ACC112 (cell line): ENCODE measurements around the gene DNAJC5.
A peak's percentile ranks its signal among the peaks of the same experiment; 100 is the strongest.
"Not testable (repeated sequence)": the region's sequence is repeated elsewhere in the genome, so short reads cannot be mapped to it uniquely, and the experiment has no call there.

ENCODE experiments used
- H2AFZ ChIP-seq: fragments of 200-600 bp; sonication (generic); one replicate; pipeline ENCODE4 v1.6.0; 2017; ENCODE audit warnings: antibody characterized with exemption, low read length; ENCODE audit not compliant: unreplicated experiment
- H3K27ac ChIP-seq: fragments of 200-600 bp; sonication (generic); 2 replicates; pipeline ENCODE4 v1.5.1; 2014; ENCODE audit warnings: low read depth, mild to moderate bottlenecking, antibody characterized with exemption, low read length, moderate library complexity
- H3K27me3 ChIP-seq: fragments of 200-600 bp; sonication (generic); 2 replicates; pipeline ENCODE4 v1.6.1; 2014; ENCODE audit warnings: mild to moderate bottlenecking, antibody characterized with exemption, low read length, moderate library complexity, mixed read lengths; ENCODE audit not compliant: insufficient read depth
- H3K36me3 ChIP-seq: fragments of 200-600 bp; sonication (generic); 2 replicates; pipeline ENCODE4 v1.6.1; 2016; ENCODE audit warnings: mild to moderate bottlenecking, antibody characterized with exemption, low read length, moderate library complexity, mixed read lengths; ENCODE audit not compliant: insufficient read depth
- H3K4me1 ChIP-seq: fragments of 200-600 bp; sonication (generic); one replicate; pipeline ENCODE4 v1.6.1; 2016; ENCODE audit warnings: low read length, mixed read lengths; ENCODE audit not compliant: insufficient read depth, unreplicated experiment, control insufficient read depth
- H3K4me3 ChIP-seq: fragments of 200-600 bp; sonication (generic); 2 replicates; pipeline ENCODE4 v1.5.1; 2014; ENCODE audit warnings: mild to moderate bottlenecking, low read depth, low read length
- H3K79me2 ChIP-seq: fragments of 200-600 bp; sonication (generic); one replicate; pipeline ENCODE4 v1.6.0; 2016; ENCODE audit warnings: low read length; ENCODE audit not compliant: control insufficient read depth, unreplicated experiment, insufficient read depth

Gene DNAJC5

GRCh38 chr20:63972312-63973159 lies 77.6 kb downstream of the DNAJC5 start:
- no peak overlapping the region for H3K4me3 ChIP-seq
- H3K27ac ChIP-seq: no peak overlapping the region
- H3K36me3 ChIP-seq: no peaks in the 10 kb centered on the region
- no peaks in the 10 kb centered on the region for H3K27me3 ChIP-seq
- no peak overlapping the region for H2AFZ ChIP-seq
- H3K4me1 ChIP-seq: peaks cover 12% of the 10 kb centered on the region
- peaks cover 13% of the 10 kb centered on the region for H3K79me2 ChIP-seq

- Histone ChIP-seq H3K4me1 (peaks cover 18% of the 10 kb centered on the region), H3K27me3 (no peaks in the 10 kb centered on the region), H3K79me2 (peaks cover 12% of the 10 kb centered on the region), H3K27ac (no peak overlapping the region), H3K36me3 (no peaks in the 10 kb centered on the region), H3K4me3 (no peak overlapping the region), H2AFZ (no peak overlapping the region)
Observed at GRCh38 chr20:63973160-63973479, 78.2 kb downstream of the DNAJC5 start.

- no peak overlapping the region for H3K27ac ChIP-seq
- H2AFZ ChIP-seq: no peak overlapping the region
- H3K27me3 ChIP-seq: no peaks in the 10 kb centered on the region
- peak overlapping the region; percentile 72 for H3K4me3 ChIP-seq
- H3K79me2 ChIP-seq: peaks cover 5% of the 10 kb centered on the region
- H3K36me3 ChIP-seq: no peaks in the 10 kb centered on the region
- peaks cover 16% of the 10 kb centered on the region for H3K4me1 ChIP-seq
Observed at GRCh38 chr20:63973636-63974401, 78.9 kb downstream of the DNAJC5 start.

GRCh38 chr20:63974402-63975200 lies 79.7 kb downstream of the DNAJC5 start:
- H2AFZ ChIP-seq: no peak overlapping the region
- peaks cover 13% of the 10 kb centered on the region for H3K4me1 ChIP-seq
- no peaks in the 10 kb centered on the region for H3K79me2 ChIP-seq
- no peaks in the 10 kb centered on the region for H3K36me3 ChIP-seq
- no peak overlapping the region for H3K4me3 ChIP-seq
- no peak overlapping the region for H3K27ac ChIP-seq
- H3K27me3 ChIP-seq: no peaks in the 10 kb centered on the region

GRCh38 chr20:63976511-63976910 lies 81.6 kb downstream of the DNAJC5 start:
- H2AFZ ChIP-seq, H3K27ac ChIP-seq, H3K27me3 ChIP-seq, H3K4me3 ChIP-seq, H3K79me2 ChIP-seq, H3K36me3 ChIP-seq: not testable (repeated sequence)
- peaks cover 24% of the 10 kb centered on the region for H3K4me1 ChIP-seq

- peaks cover 24% of the 10 kb centered on the region for H3K4me1 ChIP-seq
- no peaks in the 10 kb centered on the region for H3K27me3 ChIP-seq
- H3K4me3 ChIP-seq: no peak overlapping the region
- H3K36me3 ChIP-seq: no peaks in the 10 kb centered on the region
- no peak overlapping the region for H3K27ac ChIP-seq
- H2AFZ ChIP-seq: no peak overlapping the region
- H3K79me2 ChIP-seq: peaks cover 4% of the 10 kb centered on the region
Observed at GRCh38 chr20:63976980-63977738, 82.2 kb downstream of the DNAJC5 start.

GRCh38 chr20:63977739-63978276 lies 82.9 kb downstream of the DNAJC5 start:
- no peaks in the 10 kb centered on the region for H3K27me3 ChIP-seq

GRCh38 chr20:63978319-63979228 lies 83.6 kb downstream of the DNAJC5 start:
- H2AFZ ChIP-seq: peak overlapping the region; percentile 47
- peaks cover 24% of the 10 kb centered on the region for H3K4me1 ChIP-seq
- H3K27ac ChIP-seq: no peak overlapping the region
- peaks cover 14% of the 10 kb centered on the region for H3K79me2 ChIP-seq
- H3K4me3 ChIP-seq: peak overlapping the region; percentile 78
- H3K27me3 ChIP-seq: no peaks in the 10 kb centered on the region
- H3K36me3 ChIP-seq: no peaks in the 10 kb centered on the region

More at GRCh38 chr20:63977739-63978276, 82.9 kb downstream of the DNAJC5 start:
- Histone ChIP-seq H3K4me3 (no peak overlapping the region), H3K79me2 (peaks cover 11% of the 10 kb centered on the region), H3K36me3 (no peaks in the 10 kb centered on the region), H3K27ac (no peak overlapping the region), H2AFZ (no peak overlapping the region), H3K4me1 (peaks cover 24% of the 10 kb centered on the region)

- Histone ChIP-seq H3K4me1 (peaks cover 24% of the 10 kb centered on the region), H2AFZ (peak overlapping the region; percentile 53), H3K4me3 (peak overlapping the region; percentile 78), H3K79me2 (peaks cover 14% of the 10 kb centered on the region), H3K27me3 (no peaks in the 10 kb centered on the region), H3K27ac (no peak overlapping the region), H3K36me3 (no peaks in the 10 kb centered on the region)
Observed at GRCh38 chr20:63979229-63979556, 84.3 kb downstream of the DNAJC5 start.
